ENCODE measurements around the gene PNPLA8.

The PNPLA8 gene

DNA sequence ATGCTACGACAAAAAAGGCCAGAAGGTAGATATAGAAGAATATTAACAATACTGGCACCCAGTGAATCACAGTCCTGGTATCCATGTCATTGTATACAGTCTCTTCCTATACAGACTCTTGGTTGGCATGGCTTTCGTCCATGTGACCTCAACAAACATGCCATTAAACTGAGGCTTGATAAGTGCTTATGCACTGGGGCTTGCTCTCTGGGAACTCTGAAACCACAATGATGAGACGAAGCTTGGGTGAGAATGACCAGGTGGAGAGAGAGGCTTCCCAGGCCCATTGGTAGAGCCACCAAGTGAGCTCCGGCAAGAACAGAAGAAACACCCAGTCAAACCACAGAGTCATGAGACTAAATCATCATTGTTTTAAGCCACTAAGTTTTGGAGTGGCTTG is 33.2 kb downstream of the PNPLA8 start:
- TF ChIP-seq, protein P1, sequence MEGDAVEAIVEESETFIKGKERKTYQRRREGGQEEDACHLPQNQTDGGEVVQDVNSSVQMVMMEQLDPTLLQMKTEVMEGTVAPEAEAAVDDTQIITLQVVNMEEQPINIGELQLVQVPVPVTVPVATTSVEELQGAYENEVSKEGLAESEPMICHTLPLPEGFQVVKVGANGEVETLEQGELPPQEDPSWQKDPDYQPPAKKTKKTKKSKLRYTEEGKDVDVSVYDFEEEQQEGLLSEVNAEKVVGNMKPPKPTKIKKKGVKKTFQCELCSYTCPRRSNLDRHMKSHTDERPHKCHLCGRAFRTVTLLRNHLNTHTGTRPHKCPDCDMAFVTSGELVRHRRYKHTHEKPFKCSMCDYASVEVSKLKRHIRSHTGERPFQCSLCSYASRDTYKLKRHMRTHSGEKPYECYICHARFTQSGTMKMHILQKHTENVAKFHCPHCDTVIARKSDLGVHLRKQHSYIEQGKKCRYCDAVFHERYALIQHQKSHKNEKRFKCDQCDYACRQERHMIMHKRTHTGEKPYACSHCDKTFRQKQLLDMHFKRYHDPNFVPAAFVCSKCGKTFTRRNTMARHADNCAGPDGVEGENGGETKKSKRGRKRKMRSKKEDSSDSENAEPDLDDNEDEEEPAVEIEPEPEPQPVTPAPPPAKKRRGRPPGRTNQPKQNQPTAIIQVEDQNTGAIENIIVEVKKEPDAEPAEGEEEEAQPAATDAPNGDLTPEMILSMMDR (IDR thresholded peaks at IDR 0.05; ENCODE audit: low read depth, low read length) = no peak
- in situ Hi-C loops (cut with HindIII; ENCODE audit: low sequenced_read_pairs) = loop anchor here (25.0 kb wide), 1 partner anchor 305 kb away; no protein-coding TSS in a partner anchor

DNA sequence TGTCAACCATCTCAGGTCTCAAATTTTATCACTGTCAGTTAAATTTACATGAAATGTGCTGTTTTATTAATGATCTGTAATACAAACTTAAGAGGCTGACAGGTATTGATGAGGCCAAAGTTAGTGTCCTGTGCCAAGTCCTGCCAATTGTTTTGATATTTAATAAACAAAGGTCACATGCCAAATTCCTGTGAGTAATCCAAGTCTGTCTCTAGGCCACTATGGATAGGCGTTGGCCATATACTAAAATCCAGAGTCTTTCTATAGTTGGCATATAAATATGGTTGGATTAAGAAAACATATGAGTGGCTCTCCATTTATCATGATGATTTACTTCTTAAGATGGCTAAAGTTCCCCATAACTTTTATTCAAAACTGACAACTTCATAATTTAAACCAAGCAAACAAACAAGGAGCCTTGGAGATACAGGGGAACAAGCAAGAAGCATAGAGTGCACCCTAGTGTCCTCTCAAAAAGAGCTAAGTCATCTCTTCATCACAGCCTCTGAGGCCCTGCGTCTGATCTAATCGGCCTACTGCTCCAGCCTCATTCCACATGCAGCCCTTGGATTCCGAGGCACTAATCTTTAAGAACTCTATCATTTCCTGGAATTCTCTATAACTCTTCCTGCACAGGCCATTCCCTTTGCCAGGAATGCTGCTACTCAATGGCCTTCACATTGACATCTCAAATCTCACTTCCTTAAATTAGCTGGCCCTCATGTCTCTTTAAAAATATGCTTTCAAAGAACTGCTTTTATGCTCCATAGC is 37.0 kb downstream of the PNPLA8 start:
- H3K4me3 ChIP-seq (ENCODE audit: low read depth, low read length) = no peak overlapping the region
- no peak for DNase-seq (ENCODE audit: low read depth, low spot score)
- in situ Hi-C loops (cut with HindIII; ENCODE audit: low sequenced_read_pairs) = loop anchor here (25.0 kb wide), 1 partner anchor 302 kb away; no protein-coding TSS in a partner anchor
- TF ChIP-seq, protein P1 (IDR thresholded peaks at IDR 0.05; ENCODE audit: low read depth, low read length) = no peak

More for the DNA sequence above, 33.2 kb downstream of the PNPLA8 start:
- no peak for DNase-seq (ENCODE audit: low read depth, low spot score)
- H3K4me3 ChIP-seq (ENCODE audit: low read depth, low read length) = no peak overlapping the region

DNA sequence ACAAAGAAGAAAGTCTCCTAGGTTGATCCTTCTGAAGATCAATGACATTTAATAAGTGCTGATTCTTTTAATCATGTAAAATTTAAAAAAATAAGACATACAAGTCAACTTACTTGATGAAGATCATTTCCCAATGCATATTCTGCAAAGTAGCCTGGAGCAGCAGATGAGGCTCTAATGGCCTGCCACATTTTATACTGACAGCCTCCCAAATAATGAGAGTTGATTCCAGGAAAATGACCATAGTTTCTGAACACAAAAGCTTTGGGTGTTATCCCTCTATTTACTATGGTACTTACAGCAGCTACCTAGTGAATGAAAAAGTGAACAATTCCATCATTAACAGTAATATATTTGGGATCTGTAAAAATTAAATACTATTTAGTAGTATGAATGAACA is 38.3 kb downstream of the PNPLA8 start:
- TF ChIP-seq, protein P1 (IDR thresholded peaks at IDR 0.05; ENCODE audit: low read depth, low read length) = no peak
- in situ Hi-C loops (cut with HindIII; ENCODE audit: low sequenced_read_pairs) = loop anchor here (25.0 kb wide), 1 partner anchor 300 kb away; no protein-coding TSS in a partner anchor
- no peak for DNase-seq (ENCODE audit: low read depth, low spot score)
- no peak overlapping the region for H3K4me3 ChIP-seq (ENCODE audit: low read depth, low read length)

DNA sequence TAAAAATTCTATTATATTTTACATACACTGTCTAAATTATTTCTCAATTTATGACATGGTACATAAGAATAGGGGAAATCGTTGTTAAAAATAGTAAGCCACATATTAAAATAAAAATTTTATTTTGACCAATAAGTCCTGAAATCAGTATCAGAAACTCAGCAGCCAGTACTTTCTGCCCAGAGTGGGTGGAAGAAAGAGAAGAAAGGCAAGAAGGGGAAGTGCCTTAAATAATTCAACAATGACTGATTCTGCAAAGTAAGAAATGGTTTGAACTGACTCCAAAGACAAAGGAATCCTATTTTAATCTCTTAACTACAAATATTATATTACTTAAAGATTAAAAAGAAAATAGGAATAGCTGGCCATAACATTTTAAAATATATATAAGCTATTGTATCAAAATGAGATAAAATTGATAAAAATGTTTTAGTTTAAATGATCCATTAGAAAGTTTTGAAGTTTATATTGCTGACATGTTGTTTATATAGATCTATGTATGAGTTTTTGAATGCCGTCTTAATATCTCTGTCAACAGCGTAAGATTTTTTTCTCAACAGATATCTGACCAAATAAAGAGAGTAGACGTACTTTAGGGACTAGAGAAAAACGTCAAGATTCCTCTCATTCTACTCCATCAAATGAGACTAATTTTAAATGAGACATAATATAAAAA is 39.5 kb downstream of the PNPLA8 start:
- in situ Hi-C loops (cut with HindIII; ENCODE audit: low sequenced_read_pairs) = loop anchor here (25.0 kb wide), 1 partner anchor 299 kb away; no protein-coding TSS in a partner anchor
- no peak overlapping the region for H3K4me3 ChIP-seq (ENCODE audit: low read depth, low read length)
- DNase-seq (ENCODE audit: low read depth, low spot score) = peak; percentile 51
- TF ChIP-seq, protein P1 (IDR thresholded peaks at IDR 0.05; ENCODE audit: low read depth, low read length) = no peak

DNA sequence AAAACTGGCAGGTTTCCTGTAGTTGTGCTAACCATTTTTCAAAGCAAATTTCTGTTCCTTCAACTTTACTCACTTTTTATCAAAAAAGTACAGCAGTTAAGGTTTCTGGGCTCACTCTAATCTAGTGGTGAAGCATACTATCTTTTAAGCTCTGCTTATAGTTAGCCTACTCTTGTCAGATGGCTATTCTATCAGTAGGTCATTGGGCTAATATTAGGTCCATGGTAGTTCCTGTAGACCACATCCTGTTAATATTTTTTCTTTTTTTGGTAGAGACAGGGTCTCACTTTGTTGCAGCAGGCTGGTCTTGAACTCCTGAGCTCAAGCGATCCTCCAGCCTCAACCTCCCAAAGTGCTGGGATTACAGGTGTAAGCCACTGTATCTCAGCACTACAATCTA is 41.8 kb downstream of the PNPLA8 start:
- DNase-seq (ENCODE audit: low read depth, low spot score) = no peak
- TF ChIP-seq, protein P1 (IDR thresholded peaks at IDR 0.05; ENCODE audit: low read depth, low read length) = no peak
- in situ Hi-C loops (cut with HindIII; ENCODE audit: low sequenced_read_pairs) = loop anchor here (25.0 kb wide), 1 partner anchor 297 kb away; no protein-coding TSS in a partner anchor

DNA sequence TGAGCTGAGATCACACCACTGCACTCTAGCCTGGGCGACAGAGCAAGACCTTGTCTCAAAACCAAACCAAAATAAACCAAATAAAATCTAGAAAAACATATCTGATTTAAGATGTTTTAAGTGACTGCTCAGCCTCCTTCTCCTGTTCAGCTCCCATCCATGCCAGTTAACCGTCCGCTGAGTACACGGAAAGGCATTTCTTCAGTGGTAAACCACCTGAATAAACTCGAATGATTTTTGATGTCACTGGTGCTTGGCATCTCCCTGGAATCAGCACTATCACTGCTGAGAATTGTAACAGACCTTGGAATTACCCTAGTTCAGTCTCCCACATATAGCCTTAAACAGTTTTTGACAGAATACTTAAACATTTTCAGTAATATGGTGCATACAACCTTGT is 45.6 kb downstream of the PNPLA8 start:
- in situ Hi-C loops (cut with HindIII; ENCODE audit: low sequenced_read_pairs) = loop anchor here (25.0 kb wide), 1 partner anchor 293 kb away; no protein-coding TSS in a partner anchor
- H3K4me3 ChIP-seq (ENCODE audit: low read depth, low read length) = no peak overlapping the region
- no peak for DNase-seq (ENCODE audit: low read depth, low spot score)
- TF ChIP-seq, protein P1 (IDR thresholded peaks at IDR 0.05; ENCODE audit: low read depth, low read length) = no peak

More for the DNA sequence above, 41.8 kb downstream of the PNPLA8 start:
- no peak overlapping the region for H3K4me3 ChIP-seq (ENCODE audit: low read depth, low read length)

All from astrocyte of the spinal cord (primary cell).